GM21360 (cell line): Measurements from ENCODE around the gene PCDHGA1.
"Not testable (repeated sequence)": the region's sequence is repeated elsewhere in the genome, so short reads cannot be mapped to it uniquely, and the experiment has no call there.

Experiments
- ATAC-seq: cut with Tn5 transposase; IDR thresholded peaks from one replicate; pipeline ENCODE4 v1.9.1; 2021; ENCODE audit warnings: mild to moderate bottlenecking, moderate library complexity; ENCODE audit not compliant: unreplicated experiment

Gene PCDHGA1

GRCh38 chr5:141409598-141410306 lies 79.4 kb downstream of the PCDHGA1 start:
- ATAC-seq = no peak

- no peak for ATAC-seq
Measured at GRCh38 chr5:141411575-141411974, 81.3 kb downstream of the PCDHGA1 start.

- ATAC-seq = no peak
Measured at GRCh38 chr5:141412854-141413539, 82.7 kb downstream of the PCDHGA1 start, which contains the start of gene PCDHGA10. PCDHGA10 (plus strand) TSS chr5:141412987; CDS start chr5:141413176, 189 bp downstream.

- no peak for ATAC-seq
Measured at GRCh38 chr5:141413540-141414069, 83.3 kb downstream of the PCDHGA1 start.

GRCh38 chr5:141414548-141415274 lies 84.4 kb downstream of the PCDHGA1 start:
- ATAC-seq = not testable (repeated sequence)

- ATAC-seq = not testable (repeated sequence)
Measured at GRCh38 chr5:141415275-141415618, 84.9 kb downstream of the PCDHGA1 start.

- peak; percentile 77 for ATAC-seq
Measured at GRCh38 chr5:141417494-141418172, 87.3 kb downstream of the PCDHGA1 start, which contains the start of gene PCDHGB7. PCDHGB7 (plus strand) TSS chr5:141417677; CDS start chr5:141417860, 183 bp downstream.

GRCh38 chr5:141419074-141419880 lies 89.0 kb downstream of the PCDHGA1 start:
- ATAC-seq = no peak

- ATAC-seq = peak; percentile 59
Measured at GRCh38 chr5:141420855-141421488, 90.7 kb downstream of the PCDHGA1 start, which contains the start of gene PCDHGA11. PCDHGA11 (plus strand) TSS chr5:141421051; CDS start chr5:141421228, 177 bp downstream.

GRCh38 chr5:141421489-141421855 lies 91.2 kb downstream of the PCDHGA1 start:
- ATAC-seq = no peak

GRCh38 chr5:141422742-141423291 lies 92.5 kb downstream of the PCDHGA1 start:
- no peak for ATAC-seq

- ATAC-seq = no peak
Measured at GRCh38 chr5:141427783-141428426, 97.6 kb downstream of the PCDHGA1 start.

GRCh38 chr5:141430332-141431113 lies 100.2 kb downstream of the PCDHGA1 start, which contains the start of gene PCDHGA12:
PCDHGA12 (plus strand) TSS chr5:141430507; CDS start chr5:141430760, 253 bp downstream.
- peak; percentile 93 for ATAC-seq

- ATAC-seq = peak; percentile 47
Measured at GRCh38 chr5:141431286-141431685, 101.0 kb downstream of the PCDHGA1 start.

GRCh38 chr5:141432308-141432707 lies 102.0 kb downstream of the PCDHGA1 start:
- not testable (repeated sequence) for ATAC-seq

- not testable (repeated sequence) for ATAC-seq
Measured at GRCh38 chr5:141432726-141433125, 102.4 kb downstream of the PCDHGA1 start.

GRCh38 chr5:141434006-141434405 lies 103.7 kb downstream of the PCDHGA1 start:
- ATAC-seq = no peak

- ATAC-seq = no peak
Measured at GRCh38 chr5:141437221-141437620, 106.9 kb downstream of the PCDHGA1 start.
